NCI-H2029 (cell line): ENCODE data around the gene C4orf50.
A peak's percentile ranks its signal among the peaks of the same experiment; 100 is the strongest.

ENCODE experiments used
- DNase-seq: peaks from one replicate; lab custom pipeline; 2025; lab: John Stamatoyannopoulos, UW

The C4orf50 gene

GRCh38 chr4:6043843-6044242 lies 25.6 kb upstream of the C4orf50 start:
- DNase-seq, result no peak

DNA sequence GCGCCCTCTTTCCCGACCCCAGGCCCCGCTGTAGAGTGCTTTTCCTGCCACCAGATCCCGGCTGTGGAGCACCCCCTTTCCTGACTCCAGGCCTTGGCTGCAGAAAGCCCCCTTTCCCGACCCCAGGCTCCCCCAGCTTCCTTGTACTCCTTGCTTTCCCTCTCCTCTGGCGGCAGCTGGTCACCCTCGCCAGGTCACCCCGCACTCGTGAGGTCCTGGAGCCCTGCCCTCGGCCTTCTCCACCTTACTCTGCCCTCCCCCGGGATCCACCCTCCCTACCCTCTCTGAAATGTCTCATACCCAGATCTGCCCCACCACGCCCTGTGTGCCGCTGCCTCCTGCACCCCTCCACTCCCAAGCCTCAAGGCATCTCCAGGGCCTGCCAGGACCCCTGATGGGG lies 25.0 kb upstream of the C4orf50 start:
- DNase-seq, result no peak

DNA sequence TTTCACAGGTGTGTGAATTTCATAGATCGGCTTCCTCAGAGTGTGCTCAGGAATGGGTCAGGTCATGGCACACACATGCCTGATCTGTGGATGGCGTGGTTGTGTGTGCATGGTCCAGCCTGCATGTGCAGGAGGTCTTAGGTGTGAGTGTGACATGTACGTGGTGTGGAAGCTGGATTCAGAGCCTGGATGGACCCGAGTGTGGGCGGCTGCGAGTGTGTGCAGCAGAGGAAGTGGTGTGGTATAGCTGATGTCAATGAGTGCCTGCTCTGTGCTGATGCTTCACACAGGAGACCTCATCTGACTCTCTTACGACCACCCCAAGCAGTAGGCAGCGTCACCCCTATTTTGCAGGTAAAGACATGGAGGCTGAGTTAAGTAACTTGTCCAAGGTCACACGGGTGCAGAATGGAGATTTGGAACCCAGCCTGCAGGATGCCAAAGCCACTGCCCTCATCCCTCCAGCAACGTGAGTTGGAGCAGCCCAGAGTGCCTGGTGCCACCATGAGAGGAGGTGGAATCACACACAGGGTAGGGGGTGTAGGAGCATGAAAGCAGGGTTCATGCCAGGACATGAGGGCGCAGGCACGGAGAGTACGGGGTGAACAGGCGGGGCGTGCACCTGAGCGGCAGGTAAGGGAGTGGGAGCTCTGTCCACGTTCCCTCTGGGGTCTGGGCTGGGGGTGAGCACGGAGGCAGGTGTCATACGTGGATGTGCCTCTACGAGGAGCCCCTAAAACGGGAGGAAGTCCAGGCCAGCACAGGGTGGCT lies 24.2 kb upstream of the C4orf50 start:
- DNase-seq, result no peak

GRCh38 chr4:6041800-6042199 lies 23.6 kb upstream of the C4orf50 start:
- DNase-seq, result no peak

- DNase-seq, result no peak
These were observed 20.5 kb upstream of the C4orf50 start for GRCh38 chr4:6038711-6039110.

- DNase-seq, result no peak
These were observed 17.6 kb upstream of the C4orf50 start for GRCh38 chr4:6035786-6036185.

GRCh38 chr4:6033381-6033780 lies 15.2 kb upstream of the C4orf50 start:
- no peak for DNase-seq

GRCh38 chr4:6032249-6033244 lies 14.3 kb upstream of the C4orf50 start:
- peak; percentile 94 for DNase-seq

DNA sequence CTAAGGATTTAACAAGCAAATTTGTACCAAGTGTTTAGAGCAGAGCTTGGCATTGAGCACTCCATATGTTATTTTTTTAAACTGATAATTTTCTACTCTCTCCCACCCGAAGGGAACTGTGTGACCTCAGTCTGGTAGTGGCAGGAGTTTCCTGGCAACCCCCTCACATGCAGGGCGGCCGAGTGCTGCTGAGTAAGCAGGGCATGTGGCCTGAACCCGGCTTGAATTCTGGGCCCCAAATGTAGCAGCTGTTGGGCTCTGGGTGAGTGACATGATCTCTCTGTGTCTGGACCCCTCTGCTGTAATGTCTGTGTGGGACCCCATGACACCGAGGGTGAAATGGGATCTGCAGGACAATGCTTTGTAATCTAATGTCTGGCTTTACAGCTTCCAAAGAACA lies 13.6 kb upstream of the C4orf50 start:
- DNase-seq, result no peak

DNA sequence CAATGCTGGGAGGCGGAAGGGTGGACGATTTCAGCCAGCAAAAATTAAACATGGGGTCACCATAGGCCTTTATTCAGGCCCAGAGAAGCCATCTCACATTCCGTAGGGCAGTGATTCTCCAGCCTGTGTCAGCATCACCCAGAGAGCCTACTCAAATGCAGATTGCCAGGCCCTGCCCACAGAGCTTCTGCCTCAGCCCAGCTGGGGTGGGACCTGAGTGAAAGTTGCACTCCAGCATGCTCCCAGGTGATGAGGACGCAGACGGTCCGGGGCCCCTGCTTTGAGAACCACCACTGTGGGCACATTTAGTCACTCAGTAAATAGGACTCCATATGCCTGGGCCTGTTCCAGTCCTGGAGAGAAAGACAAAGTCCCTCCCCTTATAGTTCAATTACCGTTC lies 12.4 kb upstream of the C4orf50 start:
- no peak for DNase-seq

DNA sequence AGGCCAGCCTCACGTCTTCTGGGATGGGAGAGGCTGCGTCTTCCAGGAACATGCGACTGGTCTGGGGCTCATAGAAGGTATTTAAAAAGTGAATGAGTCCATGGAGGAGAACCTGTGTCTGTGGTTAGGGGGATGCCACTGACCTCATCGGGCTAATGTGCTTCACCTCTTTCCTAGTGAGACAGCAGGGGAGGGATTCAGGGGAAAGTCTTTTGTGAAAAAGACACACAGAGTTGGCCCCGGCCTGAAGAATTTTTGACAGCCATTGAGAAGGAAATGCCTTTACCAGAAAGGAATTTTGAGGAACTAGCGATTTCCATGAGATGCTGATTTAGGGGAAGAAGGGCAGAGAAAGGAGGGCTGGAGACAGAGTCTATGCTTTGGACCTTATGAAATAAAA lies 11.0 kb upstream of the C4orf50 start:
- DNase-seq, result no peak

DNA sequence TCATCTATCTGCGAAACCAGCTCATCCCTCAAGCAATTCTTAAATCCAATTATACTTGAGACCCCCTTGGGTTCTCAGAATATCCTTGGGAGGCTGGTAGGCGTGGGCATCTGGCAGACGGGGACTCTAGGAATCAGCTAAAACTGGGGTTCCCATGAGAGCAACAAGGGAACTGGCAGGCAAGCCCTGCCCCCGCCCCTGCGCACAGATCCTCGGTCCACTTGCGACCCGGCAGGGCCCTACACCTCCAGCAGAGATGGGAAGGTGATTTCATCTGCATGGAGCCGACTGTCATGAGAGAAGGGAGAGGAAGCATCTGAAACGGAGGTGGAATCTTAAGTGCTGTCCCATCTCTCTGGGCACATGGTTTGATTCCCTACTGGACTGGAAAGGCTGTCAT lies 9.9 kb upstream of the C4orf50 start:
- no peak for DNase-seq

GRCh38 chr4:6027392-6027791 lies 9.2 kb upstream of the C4orf50 start:
- DNase-seq, result no peak

DNA sequence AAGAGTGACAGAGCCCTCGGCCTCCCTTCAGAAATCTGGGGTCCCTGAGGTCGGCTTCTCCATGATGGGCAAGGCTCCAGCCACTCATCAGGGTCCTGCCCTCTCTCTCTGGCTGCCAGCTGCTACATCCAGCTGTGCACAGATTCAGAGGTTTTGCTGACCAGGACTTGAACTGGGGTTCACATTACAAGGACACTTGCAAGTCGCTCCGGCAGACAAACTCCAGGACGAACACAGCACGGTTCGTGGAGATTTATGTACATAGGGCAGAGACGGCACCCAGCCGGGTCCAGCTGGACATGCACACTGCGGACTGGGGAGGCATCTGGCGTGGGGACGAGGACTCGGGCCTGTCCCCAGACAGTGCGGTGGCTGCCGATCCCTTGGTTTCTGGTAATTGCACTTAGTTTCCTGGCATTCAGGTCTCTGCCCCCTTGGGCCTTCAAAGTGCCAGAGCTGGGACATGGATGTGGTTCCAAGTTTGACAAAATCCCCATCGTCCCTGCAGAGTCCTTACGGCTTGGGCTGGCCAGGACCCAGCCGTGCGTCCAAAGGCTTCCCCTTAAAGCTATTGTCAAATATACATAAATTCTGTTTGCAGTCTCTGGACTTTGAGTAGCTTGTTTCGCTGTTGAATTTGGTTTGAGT lies 6.2 kb upstream of the C4orf50 start:
- no peak for DNase-seq

DNA sequence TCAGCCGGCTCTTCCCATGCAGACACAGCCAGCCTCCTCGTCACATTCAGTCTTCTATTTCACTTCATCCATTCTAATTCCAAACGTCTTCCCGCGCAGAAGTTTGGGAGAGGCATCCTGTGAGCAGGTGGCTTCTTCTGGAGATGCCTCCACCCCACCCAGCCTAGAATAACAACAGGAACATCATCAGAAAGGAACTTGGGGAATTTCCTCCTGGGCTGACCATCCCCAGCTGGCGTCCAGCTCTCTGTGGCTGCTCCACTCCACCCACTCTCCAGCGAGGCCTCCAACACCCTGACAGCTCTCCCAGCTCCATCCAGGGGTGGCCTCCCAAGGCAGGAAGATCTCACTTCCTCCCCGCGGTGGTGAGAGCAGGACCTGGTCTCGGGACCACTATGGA lies 5.5 kb upstream of the C4orf50 start:
- no peak for DNase-seq

DNA sequence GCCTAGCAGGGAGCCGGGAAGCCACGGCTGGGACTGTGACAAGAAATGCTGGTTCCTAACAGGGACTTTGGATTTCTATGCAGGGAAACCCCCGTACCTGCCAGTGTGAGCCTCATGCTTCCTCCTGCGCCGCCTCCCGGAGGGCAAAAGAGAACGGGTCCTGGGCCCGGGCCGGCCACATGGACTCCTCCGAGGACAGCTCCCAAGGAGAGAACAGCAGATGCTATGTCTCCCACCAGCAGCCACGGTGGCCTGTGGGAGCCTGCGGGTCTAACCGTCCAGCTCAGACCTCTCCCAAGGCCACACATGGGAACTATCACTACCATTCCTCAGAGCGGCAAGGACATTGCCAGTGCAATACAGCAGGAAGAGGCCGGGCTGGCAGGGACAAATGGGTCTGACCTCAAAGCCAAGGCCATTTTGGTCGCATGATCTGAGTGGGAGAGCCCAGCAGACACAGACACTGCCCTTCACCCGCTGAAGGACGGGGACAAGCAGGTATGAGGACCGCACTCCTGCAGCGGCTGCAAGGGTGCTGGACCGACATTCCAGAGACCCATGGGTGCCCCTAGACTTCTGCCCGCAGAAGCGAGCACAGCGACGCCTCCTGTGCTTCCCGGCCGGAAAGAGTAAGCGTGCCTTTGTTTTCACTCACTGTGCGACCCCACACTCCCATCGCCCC lies 4.5 kb upstream of the C4orf50 start:
- no peak for DNase-seq

GRCh38 chr4:6021831-6022606 lies 3.8 kb upstream of the C4orf50 start:
- no peak for DNase-seq

DNA sequence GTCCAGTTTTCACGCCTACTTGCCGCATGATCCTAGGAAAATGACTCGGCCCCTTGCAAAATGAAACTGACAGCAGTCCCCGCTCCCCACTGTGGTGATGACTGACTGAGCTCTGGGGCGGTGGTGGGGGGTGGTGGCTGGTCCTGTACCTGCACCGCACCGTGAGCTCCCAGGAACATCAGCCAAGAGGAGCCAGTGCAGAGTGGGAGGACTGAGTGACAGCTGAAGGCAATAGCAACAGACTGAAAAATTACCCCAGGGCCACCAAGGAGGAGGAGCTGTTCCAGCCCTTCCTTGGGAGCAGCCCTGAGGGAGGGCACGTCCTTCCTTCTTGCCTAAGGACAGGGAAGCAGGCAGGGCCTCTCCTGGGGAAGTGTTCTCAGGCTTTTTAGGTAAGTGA lies 2.4 kb upstream of the C4orf50 start:
- no peak for DNase-seq

DNA sequence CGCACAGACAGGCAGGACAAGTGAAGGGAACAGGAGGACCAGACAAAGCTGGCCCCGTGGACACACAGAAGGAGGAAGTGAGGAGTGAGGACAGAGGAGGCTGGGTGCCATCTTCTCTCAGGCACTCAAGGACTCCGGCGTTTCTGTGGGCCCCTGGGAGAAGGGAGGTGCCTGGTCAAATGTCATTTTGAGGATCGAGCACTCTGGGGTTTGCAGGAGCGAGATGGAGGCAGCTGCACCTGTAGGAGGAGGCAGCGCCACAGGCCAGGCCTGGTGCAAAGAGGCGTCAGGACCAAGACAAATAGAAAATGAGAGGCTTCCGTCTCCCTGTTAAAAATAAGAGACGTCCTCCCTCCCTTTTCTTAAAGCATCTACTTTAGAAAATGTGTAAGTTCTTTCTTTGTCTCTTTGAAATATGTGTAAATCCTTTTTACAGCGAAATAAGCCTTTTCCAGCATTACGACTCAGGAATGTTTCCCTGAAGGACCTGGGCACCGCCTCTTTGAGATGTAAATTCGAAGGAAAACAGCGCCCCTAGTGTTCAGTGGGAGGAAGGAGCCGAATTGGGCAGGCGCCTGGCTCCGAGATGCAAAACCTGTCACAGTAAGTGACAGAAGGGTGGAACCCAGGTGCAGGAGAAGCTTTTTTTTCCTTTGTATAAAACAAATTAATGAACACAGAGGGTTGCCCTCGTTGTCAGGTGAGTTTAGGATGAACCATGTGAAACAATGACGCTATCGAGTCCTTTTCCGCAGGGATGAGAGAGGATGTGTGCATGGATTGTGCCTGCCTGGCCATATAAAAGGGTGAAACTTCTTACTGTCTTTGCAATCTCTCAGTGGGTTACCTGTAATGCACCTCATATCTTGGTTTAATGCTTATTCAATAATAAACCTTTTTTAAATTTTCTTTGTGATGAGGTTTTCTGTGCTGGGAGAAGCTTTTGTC lies 1.4 kb upstream of the C4orf50 start:
- peak; percentile 20 for DNase-seq

GRCh38 chr4:6017800-6018199 lies 431 bp downstream of the C4orf50 start:
- DNase-seq, result no peak
